H1 (cell line): ENCODE data around the gene MRM2.

Experiments
- CBX5 ChIP-seq: fragments of 300-800, 300-1000 bp; sonication (generic); IDR thresholded peaks from 2 replicates; pipeline ENCODE4 v1.7.1; 2016; ENCODE audit warnings: antibody characterized with exemption, low read length, low read depth
- CHD2 ChIP-seq: IDR thresholded peaks from 2 replicates; pipeline ENCODE4 v1.6.1; 2012; ENCODE audit warnings: low read length, improper control_type of control experiment
- CTCF ChIP-seq, 3 experiments: IDR thresholded peaks; 1 replicate in 2 of 3; 2 replicates in 1 of 3; pipeline versions ENCODE4 v1.5.1 to v1.6.1; 2011; ENCODE audit warnings: low read length in 3 of 3, mild to moderate bottlenecking in 3 of 3, inconsistent platforms in 2 of 3, low read depth in 1 of 3, moderate library complexity in 1 of 3; ENCODE audit not compliant: insufficient read depth in 1 of 3; ENCODE audit errors: control extremely low read depth in 1 of 3
- EGR1 ChIP-seq: IDR thresholded peaks from 2 replicates; pipeline ENCODE4 v1.6.1; 2011; ENCODE audit warnings: low read depth, low read length, borderline replicate concordance
- EZH2 ChIP-seq: fragments of 200-600 bp; sonication (generic); IDR thresholded peaks from 2 replicates; pipeline ENCODE4 v1.7.1; 2012; ENCODE audit warnings: low read depth, mild to moderate bottlenecking, moderate library complexity, low read length, inconsistent platforms; ENCODE audit not compliant: severe bottlenecking
- NANOG ChIP-seq: IDR thresholded peaks from 2 replicates; pipeline ENCODE4 v1.6.1; 2011; ENCODE audit warnings: low read length, low read depth, mild to moderate bottlenecking, inconsistent platforms; ENCODE audit not compliant: insufficient read depth, poor library complexity, severe bottlenecking
- POLR2A ChIP-seq, 2 experiments: IDR thresholded peaks; 1 replicate in 1 of 2; 2 replicates in 1 of 2; pipeline ENCODE4 v1.6.1; 2011; ENCODE audit warnings: low read depth in 2 of 2, low read length in 2 of 2, mild to moderate bottlenecking in 2 of 2; ENCODE audit errors: control extremely low read depth in 1 of 2
- YY1 ChIP-seq: IDR thresholded peaks from 2 replicates; pipeline ENCODE4 v1.6.1; 2011; ENCODE audit warnings: low read depth, mild to moderate bottlenecking, low read length
- ZNF274 ChIP-seq: IDR thresholded peaks from 2 replicates; pipeline ENCODE4 v1.7.0; 2012; ENCODE audit warnings: low read length, borderline replicate concordance; ENCODE audit errors: extremely low read depth

GRCh38 chr7:2193575-2194305 lies 48.3 kb downstream of the MRM2 start:
- TF ChIP-seq NANOG, result no peak
- TF ChIP-seq CTCF (IDR thresholded peaks at IDR 0.05; ENCODE audit: control extremely low read depth in 1 of 3, insufficient read depth in 1 of 3, low read depth in 1 of 3, low read length in 3 of 3), result no peak
- no peak for TF ChIP-seq POLR2A (IDR thresholded peaks at IDR 0.05; ENCODE audit: control extremely low read depth in 1 of 2, low read depth in 2 of 2, low read length in 2 of 2)
- no peak for TF ChIP-seq EGR1
- TF ChIP-seq CHD2, result no peak
- no peak for TF ChIP-seq EZH2
- no peak for TF ChIP-seq YY1
- TF ChIP-seq ZNF274, result no peak
- TF ChIP-seq CBX5, result no peak
